ENCODE results near the gene PSMB10.

The PSMB10 gene

DNA sequence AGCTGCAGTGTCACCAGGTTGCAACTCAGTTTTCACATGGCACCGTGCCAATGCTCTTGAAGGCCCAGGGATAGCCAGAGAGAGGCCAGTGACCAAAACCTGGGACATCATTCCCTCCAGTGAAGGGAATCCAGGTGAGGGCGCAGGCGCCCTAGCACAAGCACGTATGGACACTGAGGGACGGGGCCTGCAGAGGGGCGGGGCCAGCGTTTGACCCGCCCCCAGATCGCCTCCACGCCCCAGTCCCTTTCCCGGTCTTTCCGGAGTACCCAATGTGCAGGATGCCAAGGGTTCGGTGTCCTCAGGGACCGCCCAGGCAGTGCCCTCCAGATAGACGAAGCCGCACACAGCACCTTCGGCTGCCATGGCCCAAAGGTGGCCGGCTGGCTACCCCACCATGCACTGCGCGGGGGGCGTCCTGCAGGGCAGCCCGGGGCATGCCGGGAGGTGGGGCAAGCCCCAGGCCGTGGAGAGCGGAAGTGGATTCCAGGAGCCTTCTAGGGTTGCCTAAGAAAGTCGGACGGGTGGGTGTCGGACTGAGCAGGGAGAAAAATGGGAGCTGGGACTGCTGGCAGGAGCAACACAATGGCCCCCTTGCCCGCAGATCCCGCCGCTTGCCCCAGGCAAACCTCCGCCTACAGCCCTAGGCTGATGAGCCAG is 27.1 kb upstream of the PSMB10 start:
- no peak for DNase-seq

DNA sequence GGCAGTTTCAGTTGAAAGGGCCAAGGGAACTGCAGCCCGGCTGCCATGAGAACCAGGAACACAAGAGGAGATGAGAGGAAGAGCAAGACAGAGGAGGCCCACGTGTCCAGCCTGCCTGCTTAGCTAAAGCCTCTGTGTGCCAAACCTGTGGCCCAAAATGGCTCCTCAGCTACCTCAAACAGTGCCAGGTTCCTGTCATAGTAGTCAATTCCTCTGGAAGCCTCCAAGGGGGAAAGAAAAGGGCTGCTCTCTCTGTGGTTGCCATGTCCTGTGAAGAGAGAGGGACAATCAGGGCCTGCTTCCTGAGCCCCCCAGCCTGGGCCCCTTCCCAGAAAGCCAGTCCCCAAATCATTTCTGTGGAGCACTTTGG is 26.6 kb upstream of the PSMB10 start:
- DNase-seq, result no peak

DNA sequence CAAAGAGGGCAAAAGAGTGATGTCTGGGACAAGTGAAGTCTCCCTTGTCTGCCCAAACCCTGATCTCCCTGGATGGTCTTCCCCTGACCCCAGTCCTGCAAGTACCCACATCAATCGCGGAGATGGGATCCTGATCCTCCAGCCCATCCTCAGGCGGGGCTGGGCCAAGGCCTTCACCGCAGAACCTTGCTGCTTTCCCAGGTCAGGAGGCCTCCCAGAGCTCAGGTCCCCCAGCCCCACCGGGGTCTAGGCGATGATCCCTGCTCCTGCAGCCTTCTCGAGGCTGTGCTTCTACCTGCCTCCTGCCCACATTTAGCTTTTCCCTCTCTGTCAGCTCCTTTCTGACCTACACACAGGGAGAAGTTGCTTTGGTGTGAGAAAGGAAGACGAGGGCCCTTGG is 25.5 kb upstream of the PSMB10 start:
- no peak for DNase-seq

DNA sequence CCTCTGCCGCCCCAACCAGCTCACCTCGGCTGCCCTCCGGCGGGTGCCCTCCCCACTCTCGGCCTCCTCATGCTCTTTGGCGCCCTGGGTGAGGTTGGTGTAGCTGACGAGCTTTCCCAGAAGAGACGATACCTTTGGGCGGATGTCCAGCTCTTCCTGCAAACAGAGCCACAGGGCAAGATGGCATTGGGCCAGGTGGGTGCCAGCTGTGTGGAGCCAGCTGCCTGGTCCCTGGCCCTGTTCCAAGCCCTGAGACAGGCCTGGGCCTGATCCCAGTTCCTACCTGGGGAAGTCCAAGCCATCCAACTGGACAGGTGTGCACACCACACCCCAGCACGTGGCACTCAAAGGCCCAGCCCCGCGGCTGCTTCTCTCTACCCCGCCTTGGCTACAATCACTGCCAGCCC is 24.9 kb upstream of the PSMB10 start:
- DNase-seq, result no peak

DNA sequence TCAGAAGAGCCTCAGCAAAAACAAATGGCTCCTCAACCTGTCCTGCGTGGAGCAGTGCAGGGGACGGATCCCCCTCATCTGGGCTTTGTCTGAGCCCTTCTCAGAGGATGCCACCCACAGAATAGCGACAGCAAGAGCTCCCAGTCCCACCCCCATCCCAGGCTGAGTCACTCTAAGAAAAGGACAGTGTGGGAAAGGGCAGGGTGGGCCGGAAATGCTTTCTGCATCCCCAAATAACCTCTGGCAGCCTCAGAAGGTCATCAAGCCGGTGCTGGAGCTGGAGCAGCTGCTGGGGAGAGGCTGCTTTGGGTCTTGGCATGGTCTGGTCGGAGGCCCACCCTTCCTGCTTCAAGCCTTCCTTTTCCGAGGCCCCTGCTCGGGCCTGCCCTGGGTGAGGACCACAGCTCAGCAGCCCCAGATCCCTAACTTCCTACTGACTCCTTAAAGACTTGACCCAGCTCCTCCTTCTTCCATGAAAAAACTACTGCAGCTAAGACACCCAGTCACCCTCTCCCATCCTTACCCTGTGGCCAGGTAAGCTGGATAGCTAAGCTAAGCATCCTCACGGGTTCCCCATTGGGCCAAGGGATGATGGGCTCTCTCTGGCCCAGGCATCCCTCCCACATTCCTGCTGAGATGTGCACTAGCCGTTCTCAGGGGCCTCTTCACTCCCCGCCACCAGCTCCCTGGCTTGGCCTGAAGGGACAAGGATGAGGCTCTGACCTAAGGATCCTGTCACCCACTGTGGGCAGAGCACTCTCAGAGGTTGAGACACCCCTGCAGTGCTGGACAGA is 23.1 kb upstream of the PSMB10 start:
- DNase-seq, result no peak

DNA sequence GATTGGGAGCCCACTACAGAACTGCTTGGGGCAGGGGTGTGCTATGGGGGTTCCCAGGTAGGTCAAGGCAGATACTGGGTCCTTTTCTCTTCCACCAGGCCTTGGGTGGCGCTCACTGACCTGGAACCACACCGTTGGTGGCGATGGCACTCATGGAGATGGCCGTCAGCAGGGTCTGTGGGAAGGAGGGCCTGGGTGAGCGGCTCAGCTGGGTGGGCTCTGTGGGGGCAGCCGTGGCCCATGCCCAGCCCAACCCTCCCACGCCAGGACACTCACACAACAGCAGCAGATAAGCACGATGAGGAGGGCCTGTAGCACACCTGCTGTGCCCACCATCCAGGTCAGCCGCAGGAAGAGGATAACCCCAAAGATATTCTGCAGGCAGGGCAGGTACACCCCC is 21.0 kb upstream of the PSMB10 start:
- DNase-seq, result no peak

DNA sequence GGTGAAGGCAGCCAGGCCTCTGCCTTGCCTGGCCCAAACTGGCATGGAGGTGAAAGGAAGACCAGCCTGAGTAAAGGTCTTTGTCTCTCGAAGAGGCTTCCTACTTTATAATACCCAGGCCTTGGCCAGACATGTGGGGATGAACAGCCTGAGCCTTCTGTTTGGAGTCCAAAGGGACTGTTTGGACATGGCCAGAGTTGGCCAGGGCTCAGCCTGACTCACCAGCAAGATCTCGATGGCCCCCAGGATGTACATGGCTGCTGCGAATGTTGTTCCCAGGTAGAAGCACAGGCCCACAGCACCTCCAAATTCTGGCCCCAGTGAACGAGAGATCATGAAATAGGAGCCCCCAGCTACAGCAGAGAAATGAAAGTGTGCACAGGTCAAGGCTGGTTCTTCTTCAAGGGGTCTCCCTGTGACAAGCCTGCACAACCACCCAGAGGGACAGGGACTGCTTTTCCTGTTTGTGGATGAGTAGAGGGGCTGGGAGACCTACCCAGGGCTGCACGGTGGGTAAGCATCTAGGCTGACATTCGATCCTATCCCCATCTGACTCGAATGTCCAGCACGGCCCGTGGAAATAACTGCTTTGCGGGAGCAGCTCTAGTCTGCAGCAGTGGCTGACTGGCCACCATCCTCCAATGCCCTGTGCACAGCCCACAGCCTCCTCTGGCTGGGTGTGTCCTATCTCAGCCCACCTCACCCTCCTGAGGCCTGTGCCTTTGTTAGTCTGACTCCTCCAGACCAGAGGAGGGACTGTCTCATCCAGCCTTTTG is 18.0 kb upstream of the PSMB10 start:
- DNase-seq, result no peak

DNA sequence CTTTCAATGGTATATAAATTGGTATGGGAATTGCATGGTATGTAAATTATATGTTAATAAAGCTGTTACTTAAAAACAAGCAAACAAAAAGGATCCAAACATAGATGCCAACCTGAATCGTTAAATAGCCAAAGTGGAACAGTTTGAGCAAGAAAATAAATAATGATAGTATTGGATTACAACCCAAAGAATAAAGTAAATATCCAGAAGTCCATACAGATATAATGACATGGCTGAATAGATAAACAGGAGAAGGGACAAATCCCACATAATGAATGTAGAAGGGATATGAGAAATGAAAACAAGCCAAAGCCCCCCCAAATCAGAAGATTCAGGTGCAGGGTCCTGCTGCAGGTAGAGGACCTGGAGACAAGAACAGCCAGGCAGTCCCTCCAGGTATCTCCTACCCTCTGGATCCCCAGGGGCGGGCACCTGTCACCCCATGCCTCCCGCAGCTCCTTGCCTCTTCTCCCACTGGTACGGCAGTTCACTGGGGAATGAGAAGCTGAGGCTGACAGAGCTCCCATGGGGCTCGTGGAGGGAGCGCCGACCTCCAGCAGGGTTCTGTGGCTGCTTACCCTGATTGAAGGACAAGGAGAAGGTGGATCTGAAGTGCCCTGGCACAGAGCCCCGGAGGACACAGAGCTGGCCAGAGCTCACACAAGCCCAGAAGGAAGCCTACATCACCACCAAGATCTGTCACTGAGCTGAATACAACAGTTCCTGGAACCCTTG is 17.2 kb upstream of the PSMB10 start:
- no peak for DNase-seq

DNA sequence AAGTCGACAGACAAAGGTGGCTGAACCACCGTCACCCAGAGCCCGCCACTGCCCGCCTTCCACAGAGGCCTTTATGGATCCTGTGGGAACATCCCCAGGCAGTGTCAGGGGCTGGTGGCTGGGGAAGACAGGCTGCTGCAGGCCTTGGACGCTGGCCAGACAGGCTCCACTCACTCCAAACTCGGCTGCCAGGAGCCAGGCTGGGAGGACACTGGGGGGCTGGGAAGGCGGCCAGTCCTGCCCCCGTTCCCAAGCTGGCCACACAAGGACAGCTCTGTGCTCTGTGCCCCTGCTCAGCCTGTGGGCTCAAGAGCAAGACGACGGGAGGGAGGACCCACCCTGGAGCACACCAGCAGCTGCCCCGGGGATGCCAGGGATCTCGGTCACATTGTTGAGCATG is 14.8 kb upstream of the PSMB10 start:
- DNase-seq, result no peak

DNA sequence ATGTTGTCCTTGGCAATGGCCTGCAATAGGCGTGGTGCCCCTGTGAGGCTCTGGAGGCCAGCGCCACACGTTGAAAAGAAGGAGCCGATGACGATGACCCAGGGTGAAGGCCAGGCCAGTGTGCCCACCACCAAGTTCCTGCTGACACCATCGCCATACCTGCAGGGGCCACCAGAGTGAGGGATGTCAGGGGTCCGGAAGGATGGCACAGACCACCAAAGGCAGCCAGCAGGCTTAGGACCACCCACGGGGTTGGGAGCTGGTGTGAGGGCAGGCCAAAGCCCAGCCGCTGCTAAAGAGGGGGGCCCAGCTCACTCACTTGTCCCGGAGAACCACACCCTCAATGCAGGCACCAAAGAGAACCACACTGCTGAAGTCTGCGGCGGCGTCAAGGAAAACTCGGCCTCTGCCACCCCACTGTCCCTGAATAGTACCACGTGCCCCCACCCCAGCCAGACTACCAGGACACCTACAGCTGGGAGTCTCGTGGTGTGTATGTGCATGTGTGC is 13.7 kb upstream of the PSMB10 start:
- DNase-seq, result no peak

DNA sequence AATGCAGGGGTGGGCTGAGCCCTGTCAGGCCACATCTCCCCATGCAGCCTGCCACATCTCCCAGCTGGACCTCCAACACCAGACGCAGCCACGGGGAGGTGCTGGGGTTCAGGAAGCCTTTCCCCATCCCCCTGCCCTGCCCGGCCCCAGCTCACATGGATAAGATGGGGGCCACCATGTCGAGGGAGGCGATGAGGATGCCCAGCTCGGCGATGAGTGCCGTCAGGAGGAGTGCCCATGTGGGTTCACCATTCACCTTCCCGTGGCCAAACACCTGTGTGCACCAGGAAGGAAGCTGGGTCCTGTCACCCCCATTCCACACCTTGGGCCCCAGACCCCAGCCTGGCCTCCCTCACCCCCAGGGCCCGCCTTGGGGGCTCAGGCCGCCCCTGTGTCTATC is 13.0 kb upstream of the PSMB10 start:
- no peak for DNase-seq

DNA sequence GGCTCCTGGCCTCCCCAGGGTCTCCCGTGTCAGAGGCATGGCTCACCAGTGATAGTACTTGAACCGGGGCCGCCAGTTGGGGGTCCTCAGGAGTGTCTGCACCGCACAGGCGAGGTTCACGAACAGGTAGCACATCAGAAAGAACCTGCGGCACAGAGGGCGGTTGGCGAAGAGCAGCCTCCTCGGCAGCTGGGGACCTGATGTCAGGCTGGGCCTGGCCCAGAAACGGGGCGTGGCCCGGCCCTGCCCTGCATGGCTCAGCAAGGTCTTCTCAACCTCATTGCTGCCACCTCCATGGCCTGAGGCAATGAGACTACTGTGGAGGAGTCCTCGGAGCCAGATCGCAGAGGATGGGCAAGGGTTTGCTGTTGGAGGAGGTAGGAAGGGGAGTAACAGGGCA is 11.4 kb upstream of the PSMB10 start:
- no peak for DNase-seq

DNA sequence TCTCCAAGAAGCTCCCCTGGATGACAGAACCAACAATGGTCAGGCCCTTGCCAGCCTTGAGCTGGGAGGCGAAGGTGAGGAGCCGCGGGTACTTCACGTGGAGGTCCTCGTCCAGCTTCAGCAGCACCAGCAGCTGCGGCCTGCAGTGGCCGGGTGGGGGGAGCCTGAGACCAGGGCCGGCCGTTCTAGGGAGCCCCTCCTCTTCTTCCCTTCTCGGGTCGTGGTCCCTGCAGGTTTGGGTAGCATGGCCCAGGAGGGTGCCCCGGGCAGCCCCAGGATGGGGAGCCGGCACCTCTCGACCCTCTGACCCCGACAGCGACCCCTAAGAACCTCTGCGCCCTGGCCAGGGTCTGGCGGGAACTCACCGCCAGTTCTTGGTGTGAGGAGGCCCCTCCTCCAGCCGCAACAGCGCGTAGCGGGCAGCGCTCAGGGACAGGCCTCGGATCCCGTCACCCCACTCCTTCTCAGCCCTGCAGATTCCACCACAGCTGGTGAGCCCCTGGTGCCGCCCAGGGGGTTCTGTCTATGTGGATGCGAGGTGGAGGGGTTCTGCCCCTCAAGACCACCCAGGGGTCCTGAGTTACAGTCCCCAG is 10.4 kb upstream of the PSMB10 start:
- DNase-seq, result no peak

DNA sequence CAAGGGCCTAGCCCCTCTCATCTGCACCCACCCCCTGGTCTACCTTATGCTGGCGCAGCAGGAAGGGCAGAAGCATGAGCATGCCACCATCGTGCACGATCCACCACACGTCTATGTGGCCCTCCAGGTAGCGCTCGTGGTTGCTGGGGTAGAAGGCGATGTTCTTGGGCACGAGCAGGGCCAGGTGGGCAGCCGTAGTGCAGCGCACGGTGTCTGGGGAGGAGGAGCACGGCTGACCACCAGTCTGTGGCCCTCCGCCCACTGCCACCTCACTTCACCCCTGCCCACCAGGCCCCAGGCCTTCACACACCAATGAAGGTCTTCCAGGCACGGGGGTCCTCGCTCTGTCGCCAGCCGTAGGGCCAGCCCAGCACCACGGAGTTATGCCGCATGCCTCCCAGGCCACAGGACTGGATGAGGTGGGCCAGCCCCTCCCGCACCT is 9.5 kb upstream of the PSMB10 start:
- no peak for DNase-seq

DNA sequence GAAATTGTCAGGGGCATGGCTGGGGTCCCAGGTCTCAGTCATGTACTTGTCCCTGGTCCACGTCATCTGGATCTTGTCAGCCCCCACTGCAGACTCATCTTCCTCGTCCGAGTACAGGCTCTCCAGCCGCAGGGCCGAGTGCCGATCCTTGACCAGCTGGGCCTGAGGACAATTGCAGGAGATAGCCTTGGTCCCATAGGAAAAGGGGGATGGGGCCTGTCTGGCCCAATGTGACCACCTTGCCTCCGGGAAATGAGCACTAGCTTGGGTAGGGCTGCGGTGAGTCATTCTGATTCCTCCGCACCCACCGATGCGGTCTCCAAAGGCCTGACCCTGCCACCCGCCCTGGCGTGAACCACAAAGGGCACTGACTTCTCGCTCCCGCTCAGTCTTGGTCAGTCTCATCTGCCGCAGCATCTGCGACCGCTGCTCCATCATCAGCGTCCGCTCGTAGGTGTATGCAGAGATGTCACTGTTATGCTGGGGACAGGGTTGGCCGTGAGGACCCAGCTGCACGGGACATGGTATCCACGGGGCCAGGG is 8.8 kb upstream of the PSMB10 start:
- no peak for DNase-seq

DNA sequence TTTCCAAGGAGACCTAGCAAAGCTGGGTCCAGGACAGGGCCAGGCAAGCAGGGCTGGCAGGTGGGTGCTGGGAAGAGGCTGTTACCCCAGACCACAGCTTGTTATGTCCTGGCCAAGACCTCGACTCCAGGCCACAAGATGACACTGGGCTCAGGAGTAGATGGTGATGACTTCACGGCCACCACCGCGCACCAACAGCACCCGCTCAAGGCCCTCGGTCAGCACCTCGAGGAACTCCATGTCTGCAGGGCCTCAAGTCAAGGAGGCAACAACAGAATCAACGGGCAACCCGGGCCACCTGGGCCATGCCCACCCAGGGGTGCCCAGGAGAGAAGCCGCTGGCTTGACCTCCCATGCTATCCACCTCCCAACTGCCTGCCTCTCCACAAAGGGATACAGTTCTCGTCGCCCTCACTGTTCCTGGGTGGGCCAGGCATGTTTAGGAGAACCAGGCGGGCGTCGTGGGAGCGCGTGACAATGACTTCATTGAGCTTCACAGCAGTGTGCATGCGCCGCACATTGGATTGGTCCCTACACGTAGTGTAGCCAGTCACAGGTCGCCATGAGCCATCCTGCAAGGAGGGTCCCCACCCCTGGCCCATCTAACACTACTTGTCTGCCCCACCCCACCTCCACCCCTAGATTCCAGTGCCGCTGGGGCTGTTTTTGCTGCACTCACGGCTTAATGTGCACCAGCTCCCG is 8.2 kb upstream of the PSMB10 start:
- DNase-seq, result no peak

DNA sequence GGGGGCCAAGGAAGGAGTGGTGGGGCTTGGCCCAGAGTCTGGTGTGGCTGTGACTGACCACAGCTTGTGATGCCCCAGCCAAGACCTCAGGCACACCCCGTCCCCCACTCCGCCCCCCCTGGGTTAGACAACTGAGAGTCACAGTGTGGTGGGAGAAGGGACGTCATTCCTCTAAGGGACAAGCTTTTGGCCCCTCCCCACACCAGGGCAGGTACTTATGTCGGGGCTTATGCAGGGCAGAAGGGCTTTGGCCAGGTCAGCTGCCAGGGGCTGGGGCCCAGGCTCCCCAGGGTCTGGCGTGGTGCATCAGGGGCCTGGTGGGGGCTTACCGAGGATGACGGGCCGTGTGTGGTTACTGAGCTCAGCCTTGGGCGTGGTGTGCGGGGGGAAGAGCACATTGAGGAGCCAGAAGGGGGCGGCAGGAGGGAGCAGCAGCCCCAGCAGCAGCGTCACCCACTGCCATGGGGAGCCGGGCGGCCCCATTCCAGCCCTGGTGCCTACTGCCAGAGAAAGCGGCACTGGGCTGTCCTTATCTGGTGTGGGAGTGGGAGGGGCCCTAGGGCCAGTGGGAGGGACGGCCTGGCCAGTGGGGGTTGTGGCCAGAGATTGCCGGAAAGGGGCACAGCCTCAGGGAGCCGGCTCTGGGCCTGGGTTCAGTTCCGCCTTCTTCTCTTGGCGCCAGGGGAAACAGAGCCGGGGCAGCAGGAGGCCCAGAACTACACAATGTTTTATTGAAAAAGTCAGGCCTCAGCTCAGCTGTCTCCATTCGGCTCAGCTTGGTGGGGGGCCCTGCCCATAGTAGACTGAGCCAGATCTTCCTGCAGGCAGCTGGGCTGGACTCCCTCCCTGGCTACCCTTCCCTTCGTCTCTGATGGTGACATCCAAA is 7.2 kb upstream of the PSMB10 start, which contains the start of gene LCAT:
LCAT (minus strand) TSS at position 502 of the 886 bp plus-strand sequence; CDS start at position 483, 19 bp downstream.
- DNase-seq, result no peak

DNA sequence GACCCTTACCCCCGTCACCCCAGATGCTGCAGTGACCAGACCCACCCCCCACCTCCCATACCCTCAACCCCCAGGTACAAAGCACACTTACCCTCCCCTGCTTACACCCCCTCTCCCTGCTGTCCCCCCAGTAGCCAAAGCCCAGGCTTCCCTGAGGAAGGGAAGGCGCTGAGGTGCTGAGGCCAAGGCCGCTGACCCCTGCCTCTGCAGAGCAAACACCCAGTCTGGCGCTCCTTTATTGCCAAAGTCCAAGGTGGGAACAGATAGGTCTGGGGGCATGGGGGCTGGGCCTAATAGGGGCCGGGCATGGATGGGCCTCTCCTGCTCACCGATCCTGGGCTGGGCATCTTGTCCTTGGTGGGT is 6.6 kb upstream of the PSMB10 start:
- no peak for DNase-seq

DNA sequence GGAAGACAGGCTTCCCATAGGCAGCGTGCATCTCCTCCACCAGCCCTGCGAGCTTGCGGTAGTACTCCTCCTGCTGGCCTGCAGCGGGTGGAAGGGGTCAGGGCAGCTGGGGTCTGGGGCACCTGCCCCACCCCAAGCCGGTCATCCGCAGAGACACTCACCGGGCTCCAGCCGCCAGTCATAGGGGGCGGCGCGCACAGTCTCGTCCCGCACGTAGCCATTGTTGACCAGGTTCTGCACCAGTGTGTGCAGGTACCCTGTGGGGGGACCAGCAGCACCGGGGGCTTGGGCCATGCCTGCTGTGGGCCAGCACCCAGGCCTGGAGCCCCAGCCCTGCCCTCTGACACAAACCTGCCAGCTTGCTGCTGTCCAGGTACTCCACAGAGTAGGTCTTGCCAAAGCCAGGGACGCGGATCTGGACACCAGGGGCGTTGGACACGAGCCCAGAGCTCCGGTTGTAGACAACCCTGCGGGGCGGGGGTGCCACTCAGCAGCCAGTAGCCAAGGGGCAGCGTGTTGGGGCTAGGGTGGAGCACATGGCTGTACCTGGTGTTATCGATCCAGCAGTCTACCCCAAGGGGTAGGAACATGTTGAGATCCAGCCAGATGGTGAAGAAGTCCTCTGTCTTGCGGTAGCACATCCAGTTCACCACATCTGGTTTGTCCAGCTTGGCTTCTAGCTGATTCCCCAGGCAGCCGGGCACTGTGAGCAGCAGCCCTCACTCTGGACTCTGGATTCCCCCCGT is 6.0 kb upstream of the PSMB10 start:
- no peak for DNase-seq

DNA sequence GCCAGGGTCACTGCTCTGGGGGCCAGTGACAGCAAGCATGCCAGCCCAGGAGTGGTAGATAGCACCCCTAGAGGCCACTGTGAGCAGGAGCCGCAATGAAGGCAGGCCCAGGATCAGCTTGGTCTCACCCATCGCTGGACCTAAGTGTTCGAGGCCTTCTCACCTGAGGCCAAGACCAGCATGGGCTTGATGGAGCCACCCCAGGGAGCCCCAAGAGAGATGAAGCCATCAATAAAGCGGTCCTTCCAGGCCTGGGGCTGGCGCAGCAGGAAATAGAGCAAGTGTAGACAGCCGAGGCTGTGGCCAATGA is 5.5 kb upstream of the PSMB10 start:
- peak; percentile 79 for DNase-seq
